OCI-LY7 (cell line): ENCODE measurements around the gene RAPGEFL1. TPM values are rescaled to one million over a fixed set of nuclear protein-coding genes. Genes with fewer than 3 reads are reported as not detected.
A peak's percentile ranks its signal among the peaks of the same experiment; 100 is the strongest.

Experiments used
- Bru-seq: library from RNA; stranded (reverse); fragments of 400-500 nt; gene quantifications from one replicate; lab custom pipeline; 2021; lab: Mats Ljungman, UMichigan
- BruChase-seq, 2 experiments: library from RNA; stranded (reverse); fragments of 400-500 nt; gene quantifications; one replicate each; lab custom pipeline; 2021; lab: Mats Ljungman, UMichigan
- BruUV-seq: library from RNA; stranded (reverse); fragments of 400-500 nt; replicated peaks from 2 replicates; lab custom pipeline; 2021; lab: Mats Ljungman, UMichigan
- CTCF ChIA-PET: fragments of 300-600 bp; sonication (Branson Sonifier 250); formaldehyde crosslinking; loops from one replicate; lab custom pipeline; 2022; ENCODE audit warnings: antibody characterized with exemption; ENCODE audit not compliant: unreplicated experiment; lab: Charles Lee
- POLR2A ChIA-PET: fragments of 300-600 bp; sonication (Branson Sonifier 250); formaldehyde crosslinking; loops from one replicate; lab custom pipeline; 2022; ENCODE audit warnings: antibody characterized with exemption; lab: Charles Lee
- DNase-seq: peaks from one replicate; pipeline ENCODE4 v3.0.0-alpha.2; 2015; ENCODE audit warnings: low spot score
- H2AFZ ChIP-seq: fragments of 200-600 bp; sonication (generic), shearing (Covaris generic); 2 replicates; pipeline ENCODE4 v1.6.1; 2014; ENCODE audit warnings: mild to moderate bottlenecking, antibody characterized with exemption, low read length, moderate library complexity
- H3K27ac ChIP-seq: fragments of 200-600 bp; sonication (generic); 2 replicates; pipeline ENCODE4 v1.5.1; 2014; ENCODE audit warnings: mixed run types, low read depth, mild to moderate bottlenecking, moderate library complexity, low read length, inconsistent platforms; ENCODE audit not compliant: poor library complexity, severe bottlenecking
- H3K36me3 ChIP-seq: fragments of 200-600 bp; sonication (generic); 2 replicates; pipeline ENCODE4 v1.6.1; 2014; ENCODE audit warnings: mild to moderate bottlenecking, antibody characterized with exemption, low read length, moderate library complexity, mixed read lengths; ENCODE audit not compliant: insufficient read depth
- H3K4me1 ChIP-seq: fragments of 200-600 bp; sonication (generic); 2 replicates; pipeline ENCODE4 v1.5.1; 2014; ENCODE audit warnings: mild to moderate bottlenecking, low read length; ENCODE audit not compliant: insufficient read depth, poor library complexity, severe bottlenecking
- H3K4me2 ChIP-seq: fragments of 200-600 bp; sonication (generic); 2 replicates; pipeline ENCODE4 v1.6.1; 2014; ENCODE audit warnings: mild to moderate bottlenecking, low read length
- H3K4me3 ChIP-seq: fragments of 200-600 bp; sonication (generic); 2 replicates; pipeline ENCODE4 v1.5.1; 2014; ENCODE audit warnings: mild to moderate bottlenecking, low read depth, low read length; ENCODE audit not compliant: poor library complexity, severe bottlenecking
- H3K79me2 ChIP-seq: fragments of 200-600 bp; sonication (generic); 2 replicates; pipeline ENCODE4 v1.6.1; 2016; ENCODE audit warnings: low read depth, mild to moderate bottlenecking, low read length, moderate library complexity, mixed read lengths; ENCODE audit not compliant: insufficient read depth
- H3K9me2 ChIP-seq: fragments of 200-600 bp; sonication (generic); 2 replicates; pipeline ENCODE4 v1.6.1; 2016; ENCODE audit warnings: mild to moderate bottlenecking, low read length, mixed read lengths; ENCODE audit not compliant: insufficient read depth
- H3K9me3 ChIP-seq: fragments of 200-600 bp; sonication (generic); 2 replicates; pipeline ENCODE4 v1.6.1; 2014; ENCODE audit warnings: mild to moderate bottlenecking, mixed run types, low read length, mixed read lengths
- H4K20me1 ChIP-seq: fragments of 200-600 bp; sonication (generic); 2 replicates; pipeline ENCODE4 v1.6.1; 2014; ENCODE audit warnings: mild to moderate bottlenecking, antibody characterized with exemption, low read length, moderate library complexity, mixed read lengths; ENCODE audit not compliant: insufficient read depth
- CTCF ChIP-seq: fragments of 200-600 bp; sonication (generic); conservative IDR thresholded peaks from 2 replicates; pipeline ENCODE4 v1.5.1; 2014; ENCODE audit warnings: mild to moderate bottlenecking, antibody characterized with exemption, low read length, moderate library complexity, mixed read lengths
- EZH2phosphoT487 ChIP-seq: fragments of 200-600 bp; sonication (generic); IDR thresholded peaks from 2 replicates; pipeline ENCODE4 v1.6.1; 2018; ENCODE audit warnings: low read depth, borderline replicate concordance, mild to moderate bottlenecking, mixed run types, antibody characterized with exemption, low read length, moderate library complexity, mixed read lengths
- intact Hi-C: fragments of 100-400 bp; cut with micrococcal nuclease; formaldehyde crosslinking; loops from one replicate; pipeline ENCODE4 v1.10.0; 2022; ENCODE audit not compliant: unreplicated experiment
- long read RNA-seq: library from polyadenylated mRNA; stranded (forward); transcript quantifications from one replicate; pipeline ENCODE4 v2.0.0, GENCODE V29; 2022
- total RNA-seq, 2 experiments: library from RNA; depleted of rRNA in 1 of 2; stranded (reverse); fragments of >200 nt in 1 of 2; shearing (Covaris generic) in 1 of 2; gene quantifications; 2 replicates each; pipeline ENCODE4 v1.2.3, GENCODE V29; 2014 to 2022

The RAPGEFL1 gene
- total RNA-seq (2014; rRNA removed; shearing (Covaris generic)) (2.1 and 4.9 TPM in 2 replicates), total RNA-seq (2022) (5.2 and 5.8 TPM in 2 replicates), Bru-seq, nascent RNA (percentile 45 among the genes with signal in this experiment), BruChase-seq, experiment 1, labeled RNA remaining after a 6-hour chase (percentile 40 among the genes with signal in this experiment), BruChase-seq, experiment 2, labeled RNA remaining after a 2-hour chase (percentile 44 among the genes with signal in this experiment)
- long read RNA-seq, partial matches to known transcripts = 0 of 2 reads
- long read RNA-seq, other reads (novel, unspliced or antisense) = 2 of 2 reads

- Histone ChIP-seq H3K36me3 (peaks cover 39% of the 10 kb centered on the region), H4K20me1 (no peaks in the 10 kb centered on the region), H2AFZ (no peak within 1 kb of the TSS), H3K4me1 (peaks cover 7% of the 10 kb centered on the region), H3K79me2 (no peaks in the 10 kb centered on the region), H3K27ac (no peak within 1 kb of the TSS), H3K9me3 (no peaks in the 10 kb centered on the region), H3K9me2 (no peaks in the 10 kb centered on the region), H3K4me3 (no peak within 1 kb of the TSS), H3K4me2 (peak within 1 kb of the TSS; percentile 50; the same call in 1 of the 2 replicates)
- no peak for DNase-seq
- CTCF ChIA-PET = no interaction called here
- intact Hi-C loops = no loop called here
- POLR2A ChIA-PET = interaction anchor here (0.6 kb wide), 1 partner anchor 123 kb away, joined by 6 read pairs; the partner anchor contains the start of gene MED24
- TF ChIP-seq EZH2phosphoT487 = no peak
- no peak for TF ChIP-seq CTCF
- BruUV-seq = no TSS peak
Measured at GRCh38 chr17:40177275-40177874, at the start of gene RAPGEFL1. RAPGEFL1 (plus strand) TSS chr17:40177470; CDS start chr17:40177862, 392 bp downstream.

GRCh38 chr17:40129498-40129897, 47.8 kb upstream of the RAPGEFL1 start:
- ChIA-PET POLR2A (no interaction called here), CTCF (no interaction called here)
- Histone ChIP-seq H3K27ac (no peak overlapping the region), H3K4me1 (peaks cover 4% of the 10 kb centered on the region), H3K4me3 (no peak overlapping the region), H3K79me2 (peaks cover 18% of the 10 kb centered on the region), H3K36me3 (peaks cover 97% of the 10 kb centered on the region), H2AFZ (no peak overlapping the region), H3K9me2 (no peaks in the 10 kb centered on the region), H3K4me2 (no peak overlapping the region), H4K20me1 (0 out of 2 replicates have a peak, but pooled peaks cover 4% of the 10 kb centered on the region), H3K9me3 (no peaks in the 10 kb centered on the region)
- TSS peak; percentile 63 for BruUV-seq
- intact Hi-C loops = no loop called here
- TF ChIP-seq EZH2phosphoT487 = no peak
- 0 out of 2 replicates have a peak, but pooled peaks have one; percentile 11 for TF ChIP-seq CTCF
- no peak for DNase-seq
